Measurements from ENCODE around the gene POLDIP3.
"Not testable (repeated sequence)": the region's sequence is repeated elsewhere in the genome, so short reads cannot be mapped to it uniquely, and the experiment has no call there.

Gene POLDIP3

GRCh38 chr22:42587588-42588175 lies 27.0 kb downstream of the POLDIP3 start:
- DNase-seq = no peak

GRCh38 chr22:42586381-42586780 lies 28.3 kb downstream of the POLDIP3 start:
- no peak for DNase-seq

- no peak for DNase-seq
These were observed 29.6 kb downstream of the POLDIP3 start for GRCh38 chr22:42585096-42585495.

GRCh38 chr22:42584364-42584940 lies 30.2 kb downstream of the POLDIP3 start:
- no peak for DNase-seq

GRCh38 chr22:42582987-42583386 lies 31.7 kb downstream of the POLDIP3 start:
- DNase-seq = no peak

- peak in 50 of 51 donors; percentile 9 to 84 (median 60) for DNase-seq
These were observed 32.6 kb downstream of the POLDIP3 start for GRCh38 chr22:42581762-42582716.

GRCh38 chr22:42581194-42581761 lies 33.4 kb downstream of the POLDIP3 start:
- not testable (repeated sequence) for DNase-seq

GRCh38 chr22:42580040-42580439 lies 34.6 kb downstream of the POLDIP3 start:
- not testable (repeated sequence) for DNase-seq

- DNase-seq = no peak
These were observed 37.0 kb downstream of the POLDIP3 start for GRCh38 chr22:42577623-42578240.

GRCh38 chr22:42577141-42577540 lies 37.5 kb downstream of the POLDIP3 start:
- not testable (repeated sequence) for DNase-seq

GRCh38 chr22:42575996-42576574 lies 38.6 kb downstream of the POLDIP3 start:
- not testable (repeated sequence) for DNase-seq

- not testable (repeated sequence) for DNase-seq
These were observed 40.2 kb downstream of the POLDIP3 start for GRCh38 chr22:42574468-42574867.

- not testable (repeated sequence) for DNase-seq
These were observed 40.6 kb downstream of the POLDIP3 start for GRCh38 chr22:42574046-42574445.

- not testable (repeated sequence) for DNase-seq
These were observed 43.6 kb downstream of the POLDIP3 start for GRCh38 chr22:42571068-42571467.

GRCh38 chr22:42570580-42570979 lies 44.1 kb downstream of the POLDIP3 start:
- DNase-seq = not testable (repeated sequence)

- DNase-seq = not testable (repeated sequence)
These were observed 46.7 kb downstream of the POLDIP3 start for GRCh38 chr22:42567950-42568349.

- no peak for DNase-seq
These were observed 48.7 kb downstream of the POLDIP3 start for GRCh38 chr22:42565956-42566355.

GRCh38 chr22:42564699-42565098 lies 50.0 kb downstream of the POLDIP3 start:
- no peak for DNase-seq

- DNase-seq = not testable (repeated sequence)
These were observed 50.7 kb downstream of the POLDIP3 start for GRCh38 chr22:42563943-42564342.

GRCh38 chr22:42562684-42563083 lies 52.0 kb downstream of the POLDIP3 start:
- DNase-seq = no peak

GRCh38 chr22:42562279-42562678 lies 52.4 kb downstream of the POLDIP3 start:
- DNase-seq = no peak

Measured in hypothalamus (tissue), 51 donors.